NCI-H510A treated with DMSO at 0.1 percent for 48 hours (cell line): ENCODE data around the gene HPCAL1.

Source experiments
- DNase-seq: peaks from one replicate; lab custom pipeline; 2025; lab: John Stamatoyannopoulos, UW

The HPCAL1 gene

GRCh38 chr2:10337449-10338269 is 35.0 kb downstream of the HPCAL1 start:
- DNase-seq = no peak

- no peak for DNase-seq
These were observed 35.8 kb downstream of the HPCAL1 start for GRCh38 chr2:10338270-10339188.

GRCh38 chr2:10339647-10340592 is 37.2 kb downstream of the HPCAL1 start:
- no peak for DNase-seq

GRCh38 chr2:10340593-10340975 is 37.9 kb downstream of the HPCAL1 start:
- no peak for DNase-seq

- no peak for DNase-seq
These were observed 38.5 kb downstream of the HPCAL1 start for GRCh38 chr2:10341193-10341592.

- no peak for DNase-seq
These were observed 39.7 kb downstream of the HPCAL1 start for GRCh38 chr2:10342245-10342951.

GRCh38 chr2:10343191-10343590 is 40.5 kb downstream of the HPCAL1 start:
- no peak for DNase-seq

GRCh38 chr2:10343658-10344057 is 41.0 kb downstream of the HPCAL1 start:
- no peak for DNase-seq

GRCh38 chr2:10344105-10345066 is 41.7 kb downstream of the HPCAL1 start:
- DNase-seq = no peak

GRCh38 chr2:10345126-10345525 is 42.4 kb downstream of the HPCAL1 start:
- no peak for DNase-seq

GRCh38 chr2:10345813-10346212 is 43.1 kb downstream of the HPCAL1 start:
- DNase-seq = no peak

GRCh38 chr2:10346929-10347561 is 44.3 kb downstream of the HPCAL1 start:
- no peak for DNase-seq

- DNase-seq = no peak
These were observed 44.9 kb downstream of the HPCAL1 start for GRCh38 chr2:10347562-10347948.

- DNase-seq = no peak
These were observed 46.2 kb downstream of the HPCAL1 start for GRCh38 chr2:10348891-10349290.

GRCh38 chr2:10350761-10351160 is 48.1 kb downstream of the HPCAL1 start:
- no peak for DNase-seq

GRCh38 chr2:10352361-10352760 is 49.7 kb downstream of the HPCAL1 start:
- no peak for DNase-seq

- DNase-seq = no peak
These were observed 50.3 kb downstream of the HPCAL1 start for GRCh38 chr2:10352972-10353371.

- no peak for DNase-seq
These were observed 51.2 kb downstream of the HPCAL1 start for GRCh38 chr2:10353931-10354330.

GRCh38 chr2:10354399-10354798 is 51.7 kb downstream of the HPCAL1 start:
- no peak for DNase-seq
